Left renal pelvis (tissue), 4 donors: ENCODE data around the gene ULK1. TPM values are rescaled to one million over a fixed set of nuclear protein-coding genes. Genes with fewer than 3 reads are reported as not detected.

Experiments used
- DNase-seq, 4 donors: peaks; one replicate each; pipeline ENCODE4 v3.0.0-alpha.2; 2013; ENCODE audit warnings: low read depth in 4 of 4, low spot score in 3 of 4
- polyA plus RNA-seq, 4 donors: library from polyadenylated mRNA; unstranded; fragments of 120-200 nt; gene quantifications; one replicate each; pipeline ENCODE4 v1.2.1, GENCODE V29; 2013; ENCODE audit not compliant: insufficient read length in 4 of 4

The ULK1 gene
- polyA plus RNA-seq, 4 donors, result 20.6 to 44.0 (median 27.0) TPM

- DNase-seq, result no peak
Measured at GRCh38 chr12:131905630-131906091, 11.2 kb downstream of the ULK1 start.

- DNase-seq, result no peak
Measured at GRCh38 chr12:131907379-131908091, 13.1 kb downstream of the ULK1 start.

GRCh38 chr12:131908092-131909080 is 14.0 kb downstream of the ULK1 start:
- DNase-seq, result no peak

- no peak for DNase-seq
Measured at GRCh38 chr12:131909081-131909751, 14.8 kb downstream of the ULK1 start.

GRCh38 chr12:131909752-131910219 is 15.4 kb downstream of the ULK1 start:
- no peak for DNase-seq

- DNase-seq, result no peak
Measured at GRCh38 chr12:131910302-131911027, 16.0 kb downstream of the ULK1 start.

GRCh38 chr12:131911028-131911650 is 16.7 kb downstream of the ULK1 start:
- no peak for DNase-seq

- DNase-seq, result no peak
Measured at GRCh38 chr12:131911851-131912477, 17.5 kb downstream of the ULK1 start.

- DNase-seq, result no peak
Measured at GRCh38 chr12:131912518-131913274, 18.3 kb downstream of the ULK1 start.

GRCh38 chr12:131913666-131914065 is 19.2 kb downstream of the ULK1 start:
- no peak for DNase-seq

- DNase-seq, result no peak
Measured at GRCh38 chr12:131914179-131914702, 19.8 kb downstream of the ULK1 start.

GRCh38 chr12:131915000-131915689 is 20.7 kb downstream of the ULK1 start:
- DNase-seq, result no peak

- no peak for DNase-seq
Measured at GRCh38 chr12:131915823-131916222, 21.4 kb downstream of the ULK1 start.

GRCh38 chr12:131916306-131917138 is 22.1 kb downstream of the ULK1 start:
- DNase-seq, result no peak

- no peak for DNase-seq
Measured at GRCh38 chr12:131917139-131917710, 22.8 kb downstream of the ULK1 start.

GRCh38 chr12:131917711-131918306 is 23.4 kb downstream of the ULK1 start:
- no peak for DNase-seq
